T-helper 2 cell treated with Interferon-gamma antibody and Interleukin-4, amounts not matched to agents 100 ng/mL and 5 ng/mL, for 36 hours (primary cell): ENCODE measurements around the gene DEFB131A. TPM values are rescaled to one million over a fixed set of nuclear protein-coding genes. Genes with fewer than 3 reads are reported as not detected.
"Not testable (repeated sequence)": the region's sequence is repeated elsewhere in the genome, so short reads cannot be mapped to it uniquely, and the experiment has no call there.

Experiments
- intact Hi-C: fragments of 100-400 bp; cut with micrococcal nuclease; formaldehyde crosslinking; loops from one replicate; pipeline ENCODE4 v1.15.1; 2023
- total RNA-seq: library from RNA; stranded (reverse); gene quantifications from 2 replicates; pipeline ENCODE4 v1.2.3, GENCODE V29; 2022

The DEFB131A gene
- total RNA-seq, 1 donor from 2014 or later, result not detected

- intact Hi-C loops, result not testable (repeated sequence)
Observed at GRCh38 chr4:9494256-9495035, 50.2 kb downstream of the DEFB131A start.

- intact Hi-C loops, result not testable (repeated sequence)
Observed at GRCh38 chr4:9495443-9495842, 51.2 kb downstream of the DEFB131A start.

GRCh38 chr4:9497575-9498467, 53.6 kb downstream of the DEFB131A start:
- intact Hi-C loops, result not testable (repeated sequence)

GRCh38 chr4:9498468-9499040, 54.3 kb downstream of the DEFB131A start:
- intact Hi-C loops, result not testable (repeated sequence)

- intact Hi-C loops, result not testable (repeated sequence)
Observed at GRCh38 chr4:9499974-9500487, 55.8 kb downstream of the DEFB131A start.

Other genes starting within 250 kb of the DEFB131A start
- not detected in 2 replicates for gene USP17L10, start 233.8 kb upstream of the DEFB131A start, total RNA-seq
- not detected in 2 replicates for gene USP17L11, start 229.0 kb upstream of the DEFB131A start, total RNA-seq
- not detected in 2 replicates for gene USP17L12, start 224.3 kb upstream of the DEFB131A start, total RNA-seq
- gene USP17L13, start 219.5 kb upstream of the DEFB131A start, total RNA-seq, result not detected in 2 replicates
- not detected in 2 replicates for gene USP17L15, start 210.0 kb upstream of the DEFB131A start, total RNA-seq
- gene USP17L17, start 200.5 kb upstream of the DEFB131A start, total RNA-seq, result not detected in 2 replicates
- gene USP17L18, start 195.8 kb upstream of the DEFB131A start, total RNA-seq, result not detected in 2 replicates
- gene USP17L19, start 191.0 kb upstream of the DEFB131A start, total RNA-seq, result not detected in 2 replicates
- not detected in 2 replicates for gene USP17L20, start 186.3 kb upstream of the DEFB131A start, total RNA-seq
- not detected in 2 replicates for gene USP17L21, start 181.5 kb upstream of the DEFB131A start, total RNA-seq
- not detected in 2 replicates for gene USP17L22, start 176.8 kb upstream of the DEFB131A start, total RNA-seq
- not detected in 2 replicates for gene USP17L24, start 119.2 kb upstream of the DEFB131A start, total RNA-seq
- gene USP17L25, start 114.5 kb upstream of the DEFB131A start, total RNA-seq, result not detected in 2 replicates
- gene USP17L26, start 109.8 kb upstream of the DEFB131A start, total RNA-seq, result not detected in 2 replicates
- gene USP17L5, start 105.0 kb upstream of the DEFB131A start, total RNA-seq, result not detected in 2 replicates
- not detected in 2 replicates for gene USP17L27, start 100.3 kb upstream of the DEFB131A start, total RNA-seq
- not detected in 2 replicates for gene USP17L28, start 95.5 kb upstream of the DEFB131A start, total RNA-seq
- not detected in 2 replicates for gene USP17L29, start 90.8 kb upstream of the DEFB131A start, total RNA-seq
- not detected in 2 replicates for gene USP17L30, start 81.3 kb upstream of the DEFB131A start, total RNA-seq